ENCODE measurements around the gene KCNIP3.
"Not testable (repeated sequence)": the region's sequence is repeated elsewhere in the genome, so short reads cannot be mapped to it uniquely, and the experiment has no call there.

Gene KCNIP3

GRCh38 chr2:95349568-95350322, 52.6 kb downstream of the KCNIP3 start:
- no peak for DNase-seq

GRCh38 chr2:95350368-95350767, 53.2 kb downstream of the KCNIP3 start:
- no peak for DNase-seq

GRCh38 chr2:95350774-95351597, 53.8 kb downstream of the KCNIP3 start:
- DNase-seq, result no peak

GRCh38 chr2:95351598-95351915, 54.4 kb downstream of the KCNIP3 start:
- no peak for DNase-seq

- DNase-seq, result no peak
Observed at GRCh38 chr2:95352310-95353054, 55.3 kb downstream of the KCNIP3 start.

GRCh38 chr2:95353055-95353575, 56.0 kb downstream of the KCNIP3 start:
- no peak for DNase-seq

- no peak for DNase-seq
Observed at GRCh38 chr2:95353613-95354468, 56.7 kb downstream of the KCNIP3 start.

GRCh38 chr2:95354469-95354901, 57.3 kb downstream of the KCNIP3 start:
- DNase-seq, result no peak

- no peak for DNase-seq
Observed at GRCh38 chr2:95354925-95355324, 57.8 kb downstream of the KCNIP3 start.

- DNase-seq, result not testable (repeated sequence)
Observed at GRCh38 chr2:95355486-95355885, 58.3 kb downstream of the KCNIP3 start.

GRCh38 chr2:95356821-95357700, 59.9 kb downstream of the KCNIP3 start:
- no peak for DNase-seq

- DNase-seq, result no peak
Observed at GRCh38 chr2:95357717-95358280, 60.7 kb downstream of the KCNIP3 start.

GRCh38 chr2:95359031-95359430, 61.9 kb downstream of the KCNIP3 start:
- no peak for DNase-seq

GRCh38 chr2:95359501-95359930, 62.4 kb downstream of the KCNIP3 start:
- no peak for DNase-seq

- no peak for DNase-seq
Observed at GRCh38 chr2:95361216-95361980, 64.3 kb downstream of the KCNIP3 start.

- DNase-seq, result no peak
Observed at GRCh38 chr2:95362486-95362885, 65.3 kb downstream of the KCNIP3 start.

- DNase-seq, result no peak
Observed at GRCh38 chr2:95366514-95366913, 69.4 kb downstream of the KCNIP3 start.

- no peak for DNase-seq
Observed at GRCh38 chr2:95372216-95372829, 75.2 kb downstream of the KCNIP3 start.

GRCh38 chr2:95372845-95373244, 75.7 kb downstream of the KCNIP3 start:
- no peak for DNase-seq

GRCh38 chr2:95374029-95374428, 76.9 kb downstream of the KCNIP3 start:
- no peak for DNase-seq

Measured in activated CD4-positive, alpha-beta T cell treated with anti-CD3 and anti-CD28 coated beads, Interleukin-2, amount 50 U/mL, for 1 hour (primary cell).